SK-N-SH (cell line): ENCODE results near the gene TCF15. TPM values are rescaled to one million over a fixed set of nuclear protein-coding genes. Genes with fewer than 3 reads are reported as not detected.

Experiments
- CTCF ChIA-PET: fragments of 300-600, 350-600 bp; formaldehyde crosslinking; extraction: SDS; loops from one replicate; lab custom pipeline; 2021; lab: Yijun Ruan, JAX
- POLR2A ChIA-PET: fragments of 350-600 bp; sonication (Branson Sonifier 250); formaldehyde crosslinking; extraction: SDS; loops from one replicate; lab custom pipeline; 2020; ENCODE audit warnings: antibody characterized with exemption, inconsistent platforms; lab: Yijun Ruan, JAX
- DNase-seq: peaks from one replicate; pipeline ENCODE4 v3.0.0; 2012
- H2AFZ ChIP-seq: fragments of 200-600 bp; sonication (generic); 2 replicates; pipeline ENCODE4 v1.8.1; 2016; ENCODE audit warnings: antibody characterized with exemption, mild to moderate bottlenecking, low read depth
- H3F3A ChIP-seq: fragments of 200-600 bp; sonication (generic); replicated peaks from 2 replicates; pipeline ENCODE3; 2016; ENCODE audit warnings: antibody characterized with exemption, mild to moderate bottlenecking; ENCODE audit not compliant: insufficient read depth
- H3K27ac ChIP-seq, 2 experiments: fragments of 200-500 bp in 1 of 2; fragments of 200-600 bp in 1 of 2; sonication (Bioruptor generic) in 1 of 2; sonication (generic), shearing (Covaris generic) in 1 of 2; 2 replicates each; pipeline versions ENCODE4 v1.5.1 to v1.6.1; 2014 to 2016; ENCODE audit warnings: low read depth in 2 of 2, inconsistent platforms in 1 of 2, low read length in 1 of 2, mild to moderate bottlenecking in 1 of 2, mixed read lengths in 1 of 2
- H3K27me3 ChIP-seq: fragments of 200-600 bp; sonication (generic), shearing (Covaris generic); 2 replicates; pipeline ENCODE4 v1.6.1; 2016; ENCODE audit warnings: mixed run types; ENCODE audit not compliant: insufficient read depth
- H3K36me3 ChIP-seq, 2 experiments: fragments of 200-500 bp in 1 of 2; fragments of 200-600 bp in 1 of 2; sonication (Bioruptor generic) in 1 of 2; sonication (generic) in 1 of 2; replicated peaks in 1 of 2; 2 replicates each; pipeline versions ENCODE3 to v1.5.1; 2014 to 2016; ENCODE audit warnings: low read length in 1 of 2, mild to moderate bottlenecking in 1 of 2; ENCODE audit not compliant: insufficient read depth in 2 of 2, control insufficient read depth in 1 of 2
- H3K4me1 ChIP-seq, 2 experiments: fragments of 200-500 bp in 1 of 2; fragments of 200-600 bp in 1 of 2; sonication (Bioruptor generic) in 1 of 2; sonication (generic), shearing (Covaris generic) in 1 of 2; 2 replicates each; pipeline versions ENCODE4 v1.5.1 to v1.6.1; 2014 to 2016; ENCODE audit warnings: low read depth in 1 of 2, low read length in 1 of 2, mixed run types in 1 of 2; ENCODE audit not compliant: insufficient read depth in 2 of 2, control insufficient read depth in 1 of 2
- H3K4me2 ChIP-seq: fragments of 200-600 bp; sonication (generic), shearing (Covaris generic); 2 replicates; pipeline ENCODE4 v1.6.1; 2017; ENCODE audit warnings: mixed run types
- H3K4me3 ChIP-seq, 2 experiments: fragments of 200-500 bp in 1 of 2; fragments of 200-600 bp in 1 of 2; sonication (Bioruptor generic) in 1 of 2; sonication (generic), shearing (Covaris generic) in 1 of 2; 2 replicates each; pipeline versions ENCODE4 v1.5.1 to v1.8.1; 2014 to 2016; ENCODE audit warnings: low read depth in 2 of 2, inconsistent platforms in 1 of 2, low read length in 1 of 2, mild to moderate bottlenecking in 1 of 2, mixed read lengths in 1 of 2, moderate library complexity in 1 of 2
- H3K79me2 ChIP-seq: fragments of 200-600 bp; sonication (generic); 2 replicates; pipeline ENCODE4 v1.8.1; 2017; ENCODE audit warnings: mild to moderate bottlenecking; ENCODE audit not compliant: insufficient read depth
- H3K9ac ChIP-seq: fragments of 200-600 bp; sonication (generic); 2 replicates; pipeline ENCODE4 v1.6.1; 2017; ENCODE audit warnings: mixed run types
- H3K9me2 ChIP-seq: fragments of 200-600 bp; sonication (generic); 2 replicates; pipeline ENCODE4 v1.6.1; 2017; ENCODE audit warnings: mixed run types
- H3K9me3 ChIP-seq: fragments of 200-600 bp; sonication (generic); 2 replicates; pipeline ENCODE4 v1.6.1; 2017; ENCODE audit warnings: mixed run types, mild to moderate bottlenecking, moderate library complexity
- H4K20me1 ChIP-seq: fragments of 200-600 bp; sonication (generic); 2 replicates; pipeline ENCODE4 v1.6.1; 2017; ENCODE audit warnings: mild to moderate bottlenecking, mixed run types; ENCODE audit not compliant: insufficient read depth
- CTCF ChIP-seq: fragments of 200-600 bp; sonication (generic); IDR thresholded peaks from 2 replicates; pipeline ENCODE4 v1.6.1; 2017; ENCODE audit warnings: antibody characterized with exemption, mild to moderate bottlenecking, moderate library complexity
- ELF1 ChIP-seq: IDR thresholded peaks from 2 replicates; pipeline ENCODE4 v1.4.0; 2012
- EP300 ChIP-seq, 2 experiments: IDR thresholded peaks; 2 replicates each; pipeline versions ENCODE4 v1.4.0 to v1.6.1; 2012; ENCODE audit warnings: borderline replicate concordance in 1 of 2, low read depth in 1 of 2, low read length in 1 of 2
- GABPA ChIP-seq: IDR thresholded peaks from 2 replicates; pipeline ENCODE4 v1.4.0; 2012; ENCODE audit warnings: low read depth, mild to moderate bottlenecking
- GATA2 ChIP-seq: sonication (generic); formaldehyde crosslinking; IDR thresholded peaks from 2 replicates; pipeline ENCODE4 v1.5.0; 2020; ENCODE audit warnings: mild to moderate bottlenecking, missing genetic modification reagents
- MXI1 ChIP-seq: IDR thresholded peaks from 2 replicates; pipeline ENCODE4 v1.6.1; 2012; ENCODE audit warnings: mild to moderate bottlenecking, low read depth, low read length, improper control_type of control experiment
- NFIC ChIP-seq: IDR thresholded peaks from 2 replicates; pipeline ENCODE4 v1.4.0; 2012; ENCODE audit warnings: borderline replicate concordance
- RCOR1 ChIP-seq: fragments of 150-350 bp; IDR thresholded peaks from 2 replicates; pipeline ENCODE4 v1.6.1; 2017; ENCODE audit warnings: antibody characterized with exemption, low read length
- REST ChIP-seq: IDR thresholded peaks from 2 replicates; pipeline ENCODE4 v1.6.1; 2012; ENCODE audit warnings: mild to moderate bottlenecking, low read depth, low read length, moderate library complexity
- SMC3 ChIP-seq: IDR thresholded peaks from 2 replicates; pipeline ENCODE4 v1.6.1; 2012; ENCODE audit warnings: low read depth, low read length, improper control_type of control experiment
- TCF12 ChIP-seq: IDR thresholded peaks from 2 replicates; pipeline ENCODE4 v1.4.0; 2012
- TEAD4 ChIP-seq: IDR thresholded peaks from 2 replicates; pipeline ENCODE4 v1.4.0; 2012; ENCODE audit warnings: mild to moderate bottlenecking, borderline replicate concordance; ENCODE audit not compliant: insufficient read depth
- USF2 ChIP-seq: fragments of 150-350 bp; IDR thresholded peaks from 2 replicates; pipeline ENCODE4 v1.6.1; 2017; ENCODE audit warnings: antibody characterized with exemption, low read length, low read depth, borderline replicate concordance
- YY1 ChIP-seq: IDR thresholded peaks from 2 replicates; pipeline ENCODE4 v1.4.0; 2012; ENCODE audit warnings: low read depth, mild to moderate bottlenecking
- WGBS: methylation state at CpG from one replicate; pipeline ENCODE4 v1.1.6; 2017; ENCODE audit warnings: low lambda C conversion rate; 5-methylcytosine and 5-hydroxymethylcytosine counted together
- polyA plus RNA-seq, 3 experiments: library from polyadenylated mRNA; depleted of rRNA; stranded (reverse); fragments of >200 nt; gene quantifications; 2 replicates each; pipeline ENCODE4 v1.2.3, GENCODE V29; 2012
- TF ChIP-seq, protein P1 (sequence below): fragments of 150-350 bp; IDR thresholded peaks from 2 replicates; pipeline ENCODE4 v1.6.1; 2016; ENCODE audit warnings: mild to moderate bottlenecking, low read depth, low read length
- TF ChIP-seq, protein P2 (sequence below): IDR thresholded peaks from 2 replicates; pipeline ENCODE4 v1.4.0; 2012; ENCODE audit warnings: low read depth

Gene TCF15
- polyA plus RNA-seq, 1 of the 3 experiments (the other 2 are of a cell fraction): not detected

DNA sequence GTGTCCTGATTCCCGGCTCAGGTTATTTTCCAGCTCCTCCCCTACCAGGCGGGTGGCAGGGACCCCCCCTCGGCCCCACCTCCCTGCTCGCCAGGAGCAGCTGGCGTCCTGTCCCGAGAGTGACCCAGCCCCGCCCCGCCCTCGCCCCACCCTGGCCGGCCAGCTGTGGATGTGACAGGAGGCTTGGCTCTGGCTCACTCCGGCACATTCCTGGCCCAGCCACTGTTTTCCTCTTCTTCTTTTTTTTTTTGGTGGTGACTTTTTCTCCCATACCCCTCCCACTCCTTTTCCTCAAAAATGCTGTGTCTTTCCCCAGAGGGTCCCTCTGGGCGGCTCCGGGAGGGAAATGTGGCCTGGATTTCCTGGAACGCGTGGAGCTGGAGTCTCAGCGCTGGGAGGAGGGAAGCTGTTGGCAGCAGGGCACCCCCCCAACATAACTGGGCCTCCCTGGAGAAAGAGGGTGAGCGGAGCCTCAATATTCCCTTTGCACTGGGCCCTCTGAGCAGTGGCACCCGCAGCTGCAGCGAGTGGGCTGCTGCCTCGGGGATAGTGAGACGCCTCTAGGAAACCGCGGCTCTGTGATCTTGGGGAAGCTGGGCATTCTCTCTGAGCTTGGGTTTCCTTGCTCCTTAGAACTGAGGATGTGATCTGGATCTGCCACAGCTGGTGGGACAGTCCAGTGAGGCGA is 38.2 kb downstream of the TCF15 start:
- Histone ChIP-seq H3K4me2 (no peak overlapping the region), H3K79me2 (no peaks in the 10 kb centered on the region), H3K9me3 (no peaks in the 10 kb centered on the region), H3K4me1 (peaks cover 0 to 3% of the 10 kb centered on the region in 2 experiments; a peak in 1 of 4 replicates), H3K27ac (no peak overlapping the region), H3K9me2 (no peaks in the 10 kb centered on the region), H3F3A (no peaks in the 10 kb centered on the region), H4K20me1 (no peaks in the 10 kb centered on the region), H3K36me3 (no peaks in the 10 kb centered on the region)
- CTCF ChIA-PET: interaction anchor here (0.6 to 3.7 kb wide), 7 partner anchors 9 to 167 kb away, joined by 3 to 15 read pairs (median 5); partner anchors contain the start of gene SRXN1
- 16% methylated on average over 23 of the region's 24 CpGs for WGBS
- TF ChIP-seq, protein P1, sequence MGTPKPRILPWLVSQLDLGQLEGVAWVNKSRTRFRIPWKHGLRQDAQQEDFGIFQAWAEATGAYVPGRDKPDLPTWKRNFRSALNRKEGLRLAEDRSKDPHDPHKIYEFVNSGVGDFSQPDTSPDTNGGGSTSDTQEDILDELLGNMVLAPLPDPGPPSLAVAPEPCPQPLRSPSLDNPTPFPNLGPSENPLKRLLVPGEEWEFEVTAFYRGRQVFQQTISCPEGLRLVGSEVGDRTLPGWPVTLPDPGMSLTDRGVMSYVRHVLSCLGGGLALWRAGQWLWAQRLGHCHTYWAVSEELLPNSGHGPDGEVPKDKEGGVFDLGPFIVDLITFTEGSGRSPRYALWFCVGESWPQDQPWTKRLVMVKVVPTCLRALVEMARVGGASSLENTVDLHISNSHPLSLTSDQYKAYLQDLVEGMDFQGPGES: no peak
- TF ChIP-seq NFIC (no peak), YY1 (no peak), USF2 (no peak), GABPA (no peak), TEAD4 (no peak), EP300 (IDR thresholded peaks at IDR 0.05; ENCODE audit: borderline replicate concordance in 1 of 2, low read depth in 1 of 2, low read length in 1 of 2) (no peak), MXI1 (no peak)
- TF ChIP-seq, all 33 proteins: peak for 0
- peak; percentile 53 for DNase-seq
- Histone ChIP-seq H3K27me3 (peaks cover 26% of the 10 kb centered on the region; the same call in 1 of the 2 replicates), H3K9ac (no peak overlapping the region), H3K4me3 (no peak overlapping the region), H2AFZ (no peak overlapping the region)
- POLR2A ChIA-PET: interaction anchor here (1.2 kb wide), 1 partner anchor 28 kb away, joined by 4 read pairs; the partner anchor contains the start of gene CSNK2A1

- Histone ChIP-seq H3F3A (no peaks in the 10 kb centered on the region), H3K79me2 (no peaks in the 10 kb centered on the region), H3K4me3 (no peak overlapping the region), H3K27me3 (peaks cover 22% of the 10 kb centered on the region; the same call in 1 of the 2 replicates), H2AFZ (no peak overlapping the region), H4K20me1 (no peaks in the 10 kb centered on the region), H3K4me1 (peaks cover 0 to 3% of the 10 kb centered on the region in 2 experiments; a peak in 1 of 4 replicates), H3K27ac (no peak overlapping the region), H3K36me3 (no peaks in the 10 kb centered on the region), H3K9me2 (no peaks in the 10 kb centered on the region), H3K9ac (no peak overlapping the region), H3K9me3 (no peaks in the 10 kb centered on the region), H3K4me2 (no peak overlapping the region)
- no peak for TF ChIP-seq REST
- TF ChIP-seq, protein P2, sequence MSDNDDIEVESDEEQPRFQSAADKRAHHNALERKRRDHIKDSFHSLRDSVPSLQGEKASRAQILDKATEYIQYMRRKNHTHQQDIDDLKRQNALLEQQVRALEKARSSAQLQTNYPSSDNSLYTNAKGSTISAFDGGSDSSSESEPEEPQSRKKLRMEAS: no peak
- no peak for TF ChIP-seq TCF12
- TF ChIP-seq GATA2 (CRISPR knock-in tag): no peak
- TF ChIP-seq SMC3: no peak
- TF ChIP-seq YY1: no peak
- TF ChIP-seq CTCF: no peak
- TF ChIP-seq TEAD4: no peak
- TF ChIP-seq ELF1: no peak
- no peak for TF ChIP-seq RCOR1
- CTCF ChIA-PET: interaction anchor here (0.8 to 9.3 kb wide), 5 partner anchors 9 to 170 kb away, joined by 3 to 150 read pairs (median 8); no protein-coding TSS in a partner anchor
- 80% methylated on average over 11 of the region's 14 CpGs for WGBS
- DNase-seq: no peak
- POLR2A ChIA-PET: no interaction called here
Observed at GRCh38 chr20:568673-569415, 41.3 kb downstream of the TCF15 start.
